ENCODE results near the gene MAST4.

Gene MAST4

DNA sequence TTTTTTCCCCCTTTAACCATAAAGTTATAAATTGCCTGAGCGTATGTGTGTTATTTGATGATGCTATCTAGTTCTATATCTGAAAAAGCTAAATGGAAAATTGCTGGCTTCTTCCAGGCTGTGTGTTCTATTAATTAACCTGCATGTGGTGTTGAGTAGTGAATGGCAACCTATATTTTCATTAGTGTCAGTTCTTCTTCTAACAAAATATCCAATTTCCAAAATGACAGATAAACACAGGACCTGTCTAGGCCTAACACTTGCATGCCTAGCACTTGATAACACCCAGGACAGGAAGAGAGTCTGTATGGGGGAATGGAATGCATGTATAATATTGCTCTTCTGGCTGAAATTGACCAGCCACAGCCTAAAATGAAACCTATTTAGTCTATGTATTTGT, 508.7 kb downstream of the MAST4 start:
- TF ChIP-seq, protein P1, sequence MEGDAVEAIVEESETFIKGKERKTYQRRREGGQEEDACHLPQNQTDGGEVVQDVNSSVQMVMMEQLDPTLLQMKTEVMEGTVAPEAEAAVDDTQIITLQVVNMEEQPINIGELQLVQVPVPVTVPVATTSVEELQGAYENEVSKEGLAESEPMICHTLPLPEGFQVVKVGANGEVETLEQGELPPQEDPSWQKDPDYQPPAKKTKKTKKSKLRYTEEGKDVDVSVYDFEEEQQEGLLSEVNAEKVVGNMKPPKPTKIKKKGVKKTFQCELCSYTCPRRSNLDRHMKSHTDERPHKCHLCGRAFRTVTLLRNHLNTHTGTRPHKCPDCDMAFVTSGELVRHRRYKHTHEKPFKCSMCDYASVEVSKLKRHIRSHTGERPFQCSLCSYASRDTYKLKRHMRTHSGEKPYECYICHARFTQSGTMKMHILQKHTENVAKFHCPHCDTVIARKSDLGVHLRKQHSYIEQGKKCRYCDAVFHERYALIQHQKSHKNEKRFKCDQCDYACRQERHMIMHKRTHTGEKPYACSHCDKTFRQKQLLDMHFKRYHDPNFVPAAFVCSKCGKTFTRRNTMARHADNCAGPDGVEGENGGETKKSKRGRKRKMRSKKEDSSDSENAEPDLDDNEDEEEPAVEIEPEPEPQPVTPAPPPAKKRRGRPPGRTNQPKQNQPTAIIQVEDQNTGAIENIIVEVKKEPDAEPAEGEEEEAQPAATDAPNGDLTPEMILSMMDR (conservative IDR thresholded peaks at IDR 0.05) = no peak

DNA sequence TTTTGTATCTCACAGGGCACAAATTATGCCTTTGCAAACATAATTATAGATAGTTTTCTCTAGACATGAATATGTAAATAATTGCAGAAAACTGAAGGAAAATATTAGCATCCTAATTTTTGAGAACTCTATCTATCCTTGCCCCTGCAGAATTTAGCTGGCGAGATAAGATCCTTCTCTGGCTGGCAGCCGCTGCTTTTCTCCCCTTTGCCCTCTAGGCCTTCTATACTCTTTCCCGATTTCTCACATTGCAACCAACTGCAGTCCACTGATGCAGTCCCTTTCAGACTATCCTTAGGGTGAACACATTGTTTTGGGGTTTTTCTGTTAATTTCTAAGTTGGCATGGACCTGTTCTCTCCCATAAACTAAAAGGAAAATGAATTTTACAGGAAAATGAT, 509.1 kb downstream of the MAST4 start:
- no peak overlapping the region for H3K27ac ChIP-seq
- TF ChIP-seq, protein P1 (conservative IDR thresholded peaks at IDR 0.05) = no peak

More for the DNA sequence above, 508.7 kb downstream of the MAST4 start:
- no peak overlapping the region for H3K27ac ChIP-seq

- TF ChIP-seq, protein P1 (conservative IDR thresholded peaks at IDR 0.05) = no peak
- no peak overlapping the region for H3K27ac ChIP-seq
Observed at GRCh38 chr5:67106626-67107342, 510.6 kb downstream of the MAST4 start.

DNA sequence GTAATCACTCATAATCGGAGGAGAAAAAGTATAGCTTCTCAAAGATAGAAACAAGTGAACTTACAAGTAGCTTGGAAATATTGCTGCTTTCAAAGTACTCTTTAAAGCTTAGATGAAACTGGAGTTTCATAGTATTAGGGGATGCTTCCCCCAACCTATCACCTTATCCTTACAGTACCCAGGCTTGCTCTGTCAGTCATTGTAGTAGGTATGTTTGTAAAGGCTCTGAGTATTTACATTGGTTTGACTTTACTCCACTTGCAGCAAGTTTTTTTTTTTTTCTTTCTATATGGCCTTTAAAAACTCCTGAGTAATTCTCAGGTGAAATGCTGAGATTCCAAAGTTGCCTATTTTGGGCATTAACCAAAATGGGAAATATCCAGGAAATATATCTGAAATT, 515.6 kb downstream of the MAST4 start:
- no peak overlapping the region for H3K27ac ChIP-seq

GRCh38 chr5:67115246-67115645, 519.1 kb downstream of the MAST4 start:
- TF ChIP-seq, protein P1 (conservative IDR thresholded peaks at IDR 0.05) = no peak

More for the DNA sequence above, 515.6 kb downstream of the MAST4 start:
- TF ChIP-seq, protein P1 (conservative IDR thresholded peaks at IDR 0.05) = no peak

DNA sequence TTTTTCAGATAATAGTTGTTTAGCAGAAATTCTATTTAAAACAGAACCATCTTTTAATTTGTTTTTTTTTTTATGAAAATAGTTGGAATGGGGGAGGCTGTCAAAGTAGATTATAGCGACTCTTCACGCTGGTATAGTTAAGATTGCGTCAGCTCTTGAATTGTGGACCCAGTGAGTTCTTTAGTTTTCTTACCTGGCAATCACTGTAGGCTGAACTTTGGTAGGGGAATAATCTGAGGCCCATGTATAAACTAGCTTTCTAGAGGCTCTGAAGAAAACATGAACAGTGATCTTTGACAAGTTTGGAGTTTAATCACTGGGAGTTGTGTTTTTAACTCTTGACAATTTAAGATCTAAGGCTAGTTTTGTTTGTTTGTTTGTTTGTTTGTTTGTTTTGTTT, 519.6 kb downstream of the MAST4 start:
- TF ChIP-seq, protein P1 (conservative IDR thresholded peaks at IDR 0.05) = no peak
- H3K27ac ChIP-seq = peak overlapping the region; percentile 60

More at GRCh38 chr5:67115246-67115645, 519.1 kb downstream of the MAST4 start:
- H3K27ac ChIP-seq = peak overlapping the region; percentile 60

DNA sequence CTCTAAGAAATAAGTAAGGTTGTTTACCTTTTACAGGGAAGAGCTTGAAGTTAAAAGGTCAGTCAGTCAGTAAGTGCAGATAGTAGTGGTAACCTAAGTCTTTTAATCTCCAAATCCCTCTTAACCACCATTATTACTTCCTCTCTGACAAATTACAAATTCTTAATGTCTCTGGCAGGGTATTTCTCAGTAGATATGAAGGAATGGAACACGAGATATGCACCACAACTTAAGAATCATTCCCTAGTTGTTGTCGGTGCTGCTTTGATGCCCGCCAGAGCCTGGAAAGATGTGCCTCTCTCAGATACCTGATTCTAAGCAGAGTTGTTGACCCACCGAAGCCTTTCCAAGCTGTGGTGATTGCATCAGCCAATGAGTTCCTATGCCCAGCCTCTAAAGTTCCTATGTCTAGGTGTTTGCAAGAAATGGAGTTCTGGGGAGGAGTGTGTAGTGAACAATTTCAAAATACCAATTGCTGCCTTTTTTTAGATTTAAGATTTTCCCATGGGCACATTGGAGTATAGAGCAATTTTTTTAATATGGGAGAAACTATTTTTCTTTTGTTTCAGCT, 521.9 kb downstream of the MAST4 start:
- TF ChIP-seq, protein P1 (conservative IDR thresholded peaks at IDR 0.05) = no peak
- H3K27ac ChIP-seq = no peak overlapping the region
